ENCODE data around the gene NEGR1. TPM values are rescaled to one million over a fixed set of nuclear protein-coding genes. Genes with fewer than 3 reads are reported as not detected.

The NEGR1 gene
- total and polyA plus RNA-seq, 7 donors: 1.3 to 10.2 (median 2.2) TPM

GRCh38 chr1:71465093-71465492 is 817.2 kb downstream of the NEGR1 start:
- H3K27me3 ChIP-seq (ENCODE audit: insufficient read depth in 3 of 3, low read length in 2 of 3): no peaks in the 10 kb centered on the region
- no peak for DNase-seq
- no peak for ATAC-seq
- TF ChIP-seq CTCF (IDR thresholded peaks at IDR 0.05): no peak
- H3K27ac ChIP-seq: no peak overlapping the region
- intact Hi-C loops (cut with DNase I): no loop called here
- no peaks in the 10 kb centered on the region for H3K4me1 ChIP-seq
- H3K9me3 ChIP-seq: no peaks in the 10 kb centered on the region
- 90 to 96% (median 95%) methylated on average over 2 of the region's 2 CpGs for WGBS, 3 donors
- no peak overlapping the region for H3K4me3 ChIP-seq
- H3K36me3 ChIP-seq (ENCODE audit: insufficient read depth in 1 of 2, low read depth in 1 of 2): no peaks in the 10 kb centered on the region

GRCh38 chr1:71464016-71464415 is 818.3 kb downstream of the NEGR1 start:
- ATAC-seq: no peak
- no peaks in the 10 kb centered on the region for H3K27me3 ChIP-seq (ENCODE audit: insufficient read depth in 3 of 3, low read length in 2 of 3)
- intact Hi-C loops (cut with DNase I): no loop called here
- TF ChIP-seq CTCF (IDR thresholded peaks at IDR 0.05): no peak
- DNase-seq: no peak
- H3K27ac ChIP-seq: no peak overlapping the region
- WGBS, 3 donors: 92 to 95% (median 95%) methylated on average over 1 of the region's 1 CpG
- H3K9me3 ChIP-seq: no peaks in the 10 kb centered on the region
- no peak overlapping the region for H3K4me3 ChIP-seq
- no peaks in the 10 kb centered on the region for H3K4me1 ChIP-seq
- no peaks in the 10 kb centered on the region for H3K36me3 ChIP-seq (ENCODE audit: insufficient read depth in 1 of 2, low read depth in 1 of 2)

GRCh38 chr1:71463144-71463543 is 819.2 kb downstream of the NEGR1 start:
- DNase-seq (no peak), ATAC-seq (no peak)
- 49 to 58% (median 53%) methylated on average over 5 of the region's 5 CpGs for WGBS, 3 donors
- no peak overlapping the region for H3K27ac ChIP-seq
- intact Hi-C loops (cut with DNase I): no loop called here
- no peak overlapping the region for H3K4me3 ChIP-seq
- H3K27me3 ChIP-seq (ENCODE audit: insufficient read depth in 3 of 3, low read length in 2 of 3): no peaks in the 10 kb centered on the region
- no peaks in the 10 kb centered on the region for H3K9me3 ChIP-seq
- H3K36me3 ChIP-seq (ENCODE audit: insufficient read depth in 1 of 2, low read depth in 1 of 2): no peaks in the 10 kb centered on the region
- no peaks in the 10 kb centered on the region for H3K4me1 ChIP-seq
- TF ChIP-seq CTCF (IDR thresholded peaks at IDR 0.05): no peak

- H3K9me3 ChIP-seq: no peaks in the 10 kb centered on the region
- H3K27ac ChIP-seq: no peak overlapping the region
- H3K4me1 ChIP-seq: no peaks in the 10 kb centered on the region
- H3K27me3 ChIP-seq (ENCODE audit: insufficient read depth in 3 of 3, low read length in 2 of 3): no peaks in the 10 kb centered on the region
- no peak for ATAC-seq
- no peak for TF ChIP-seq CTCF (IDR thresholded peaks at IDR 0.05)
- intact Hi-C loops (cut with DNase I): no loop called here
- H3K36me3 ChIP-seq (ENCODE audit: insufficient read depth in 1 of 2, low read depth in 1 of 2): no peaks in the 10 kb centered on the region
- H3K4me3 ChIP-seq: no peak overlapping the region
- DNase-seq: no peak
Observed at GRCh38 chr1:71462247-71462646, 820.1 kb downstream of the NEGR1 start.

- no peak overlapping the region for H3K27ac ChIP-seq
- no peak overlapping the region for H3K4me3 ChIP-seq
- ATAC-seq (no peak), DNase-seq (no peak)
- no peak for TF ChIP-seq CTCF (IDR thresholded peaks at IDR 0.05)
- no peaks in the 10 kb centered on the region for H3K36me3 ChIP-seq (ENCODE audit: insufficient read depth in 1 of 2, low read depth in 1 of 2)
- H3K27me3 ChIP-seq (ENCODE audit: insufficient read depth in 3 of 3, low read length in 2 of 3): no peaks in the 10 kb centered on the region
- H3K9me3 ChIP-seq: no peaks in the 10 kb centered on the region
- no peaks in the 10 kb centered on the region for H3K4me1 ChIP-seq
- intact Hi-C loops (cut with DNase I): no loop called here
- 56 to 62% (median 62%) methylated on average over 2 of the region's 2 CpGs for WGBS, 3 donors
Observed at GRCh38 chr1:71461416-71461815, 820.9 kb downstream of the NEGR1 start.

Measured in psoas muscle (tissue), 8 donors.